HG03175 (cell line): ENCODE measurements around the gene KCNJ8.
"Not testable (repeated sequence)": the region's sequence is repeated elsewhere in the genome, so short reads cannot be mapped to it uniquely, and the experiment has no call there.

Experiments
- ATAC-seq: cut with Tn5 transposase; IDR thresholded peaks from one replicate; pipeline ENCODE4 v1.9.1; 2021; ENCODE audit warnings: mild to moderate bottlenecking, moderate library complexity; ENCODE audit not compliant: unreplicated experiment

Gene KCNJ8

DNA sequence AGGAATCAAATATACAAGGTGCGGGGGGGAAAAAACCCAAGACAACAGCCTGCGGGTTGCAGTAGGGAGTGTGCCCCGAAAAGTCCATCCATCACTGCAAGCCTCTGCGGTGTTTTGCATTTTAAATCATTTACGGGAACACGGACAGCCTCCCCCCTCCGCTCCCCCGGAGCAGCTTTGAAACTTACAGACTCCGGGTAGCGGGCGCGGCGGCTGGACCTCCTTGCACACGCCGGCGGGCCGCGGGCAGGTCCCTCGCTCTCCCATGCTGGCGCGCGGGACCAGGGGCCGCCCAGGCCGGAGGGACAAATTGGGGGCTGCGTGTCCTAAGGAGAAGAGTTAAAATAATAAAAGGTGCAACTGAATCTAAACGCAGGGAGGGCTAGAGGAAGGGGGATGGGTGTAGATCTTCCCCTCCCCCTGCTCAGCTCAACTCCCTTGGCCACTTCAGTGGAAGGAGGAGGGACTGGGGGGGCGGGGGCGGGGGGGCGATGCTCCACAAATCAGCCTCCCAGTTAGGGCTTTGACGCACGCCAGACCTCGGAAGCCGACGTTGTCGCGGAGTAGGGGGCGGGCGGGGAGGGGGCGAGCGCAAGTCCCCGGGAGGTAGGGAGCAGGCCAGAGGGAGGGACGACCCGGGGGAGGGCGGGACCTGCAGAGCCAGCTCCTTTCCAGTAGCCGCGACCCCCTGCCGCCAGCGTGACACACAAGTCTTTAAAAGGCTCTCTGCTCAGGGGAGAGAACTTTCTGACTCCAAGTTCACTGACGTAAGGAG lies at the start of gene KCNJ8:
Gene KCNJ8 (minus strand): TSS at position 349 of the 775 bp plus-strand sequence. CDS start 1,090 bp downstream, outside the sequence.
- no peak for ATAC-seq

DNA sequence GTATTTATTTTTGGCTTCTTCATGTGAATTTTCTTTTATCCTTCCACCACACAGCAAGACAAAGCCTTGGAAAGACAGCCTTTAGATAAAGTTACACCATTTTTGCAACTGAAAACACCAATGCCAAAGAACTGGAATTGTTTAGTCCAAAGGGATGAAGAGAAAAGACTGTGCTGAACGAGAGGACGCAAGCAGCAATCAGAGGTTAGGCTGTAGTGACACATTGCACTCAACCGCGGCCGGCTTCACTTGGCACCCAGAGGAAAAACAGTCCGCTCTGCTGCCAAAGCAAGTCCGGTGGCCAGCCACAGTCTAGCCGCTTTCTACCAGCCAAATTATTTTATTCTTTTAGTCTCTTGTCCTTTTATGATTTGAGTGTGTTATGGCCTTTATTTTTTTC lies 49.1 kb upstream of the KCNJ8 start:
- ATAC-seq: no peak

DNA sequence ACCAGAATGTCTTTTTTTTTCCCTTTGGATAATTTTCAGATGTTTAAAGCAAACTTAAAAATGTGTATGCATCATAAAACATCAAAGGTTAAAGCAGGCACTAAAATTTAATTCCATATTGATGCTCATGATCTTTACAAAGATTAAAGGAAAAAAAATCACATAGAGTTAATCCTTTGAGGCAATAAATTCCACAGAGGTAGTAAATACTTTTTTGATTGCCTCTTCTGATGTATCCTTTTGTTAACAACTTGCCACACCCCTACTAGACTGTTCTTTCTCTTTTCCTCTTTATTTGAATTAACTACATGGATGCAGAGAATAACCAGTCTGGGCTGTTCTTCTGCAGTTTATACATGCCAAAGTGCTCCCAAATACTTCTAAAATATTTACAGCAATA lies 45.2 kb upstream of the KCNJ8 start:
- no peak for ATAC-seq

DNA sequence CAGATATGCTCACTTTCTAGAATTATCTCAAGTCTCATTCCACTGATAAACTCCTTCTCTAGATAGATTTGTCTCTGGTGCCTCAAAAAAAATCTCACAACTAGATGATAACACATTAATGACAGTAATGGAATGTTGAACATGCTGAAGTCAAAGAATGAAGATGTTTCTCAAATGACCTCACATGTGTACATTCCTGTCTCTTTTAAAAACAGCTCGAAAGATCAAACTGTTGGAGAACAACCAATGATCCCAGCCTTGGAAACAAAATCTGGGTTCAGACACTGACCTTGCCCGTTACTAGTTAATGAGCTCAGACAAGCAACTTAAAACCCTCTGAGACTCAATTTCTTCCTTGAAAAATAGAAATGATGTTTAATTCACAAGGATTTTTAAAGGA lies 44.7 kb upstream of the KCNJ8 start:
- ATAC-seq: no peak

DNA sequence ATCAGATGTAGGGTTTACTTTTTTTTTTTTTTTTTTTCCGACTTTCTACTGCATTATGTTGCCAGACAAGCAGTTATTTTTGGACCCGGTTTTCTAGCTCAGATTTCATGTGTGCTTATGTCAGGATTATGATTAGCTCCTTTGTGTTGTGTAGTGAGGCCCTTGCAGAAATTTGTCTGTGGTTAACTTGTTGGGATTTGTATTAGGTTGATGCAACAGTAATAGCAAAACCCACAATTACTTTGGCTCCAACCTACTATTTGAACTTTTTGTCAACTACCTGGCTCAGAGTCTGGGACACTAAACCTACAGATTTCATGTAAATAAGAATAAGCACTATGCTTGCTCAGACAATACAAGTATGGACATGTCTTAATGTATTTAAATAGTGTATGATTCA lies 44.1 kb upstream of the KCNJ8 start:
- ATAC-seq: no peak

DNA sequence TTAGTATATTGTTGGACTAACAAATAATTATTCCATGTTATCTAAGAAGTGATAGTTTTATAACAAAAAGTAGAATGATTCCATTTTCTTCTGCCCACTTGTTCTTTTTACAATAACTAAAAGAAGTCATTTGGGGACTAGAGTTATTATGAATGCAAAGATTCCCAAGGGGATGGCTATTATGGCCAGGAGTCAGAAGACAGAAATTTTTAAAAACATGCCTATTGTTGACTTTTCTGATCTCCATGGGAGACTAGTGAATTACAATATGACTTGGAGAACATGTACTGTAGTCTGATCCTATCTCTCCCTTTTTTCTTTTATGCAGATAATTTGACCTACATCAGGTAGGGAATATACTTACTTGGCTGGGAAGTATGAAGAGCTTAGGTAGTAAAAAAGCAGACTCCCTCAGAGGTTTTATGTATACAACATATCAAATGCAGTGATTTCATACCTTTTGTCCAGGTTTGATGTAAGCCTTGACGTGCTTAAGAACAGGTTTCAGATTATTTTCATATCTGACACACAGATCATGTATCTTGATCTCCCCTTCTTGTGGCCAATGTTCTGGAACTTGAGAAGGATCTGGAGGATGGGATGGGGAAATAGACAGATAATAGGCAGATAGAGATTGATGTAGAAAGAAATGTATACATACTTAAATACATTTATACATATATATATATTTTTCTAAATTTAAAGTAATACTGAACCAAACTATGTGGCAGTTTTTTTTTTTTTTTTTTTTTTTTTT lies 41.0 kb upstream of the KCNJ8 start:
- no peak for ATAC-seq

DNA sequence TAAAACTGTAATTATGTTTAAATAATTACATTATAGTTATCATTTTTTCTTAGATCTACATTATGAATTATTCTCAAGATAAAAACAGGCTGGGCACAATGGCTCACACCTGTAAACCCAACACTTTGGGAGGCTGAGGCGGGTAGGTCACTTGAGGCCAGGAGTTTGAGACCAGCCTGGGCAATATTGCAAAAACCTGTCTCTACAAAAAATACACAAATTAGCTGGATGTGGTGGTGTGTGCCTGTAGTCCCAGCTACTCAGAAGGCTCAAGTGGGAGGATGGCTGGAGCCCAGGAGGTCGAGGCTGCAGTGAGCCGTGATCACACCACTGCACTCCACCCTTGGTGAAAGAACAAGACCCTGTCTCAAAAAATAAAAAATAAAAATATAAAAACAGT lies 40.3 kb upstream of the KCNJ8 start:
- no peak for ATAC-seq

DNA sequence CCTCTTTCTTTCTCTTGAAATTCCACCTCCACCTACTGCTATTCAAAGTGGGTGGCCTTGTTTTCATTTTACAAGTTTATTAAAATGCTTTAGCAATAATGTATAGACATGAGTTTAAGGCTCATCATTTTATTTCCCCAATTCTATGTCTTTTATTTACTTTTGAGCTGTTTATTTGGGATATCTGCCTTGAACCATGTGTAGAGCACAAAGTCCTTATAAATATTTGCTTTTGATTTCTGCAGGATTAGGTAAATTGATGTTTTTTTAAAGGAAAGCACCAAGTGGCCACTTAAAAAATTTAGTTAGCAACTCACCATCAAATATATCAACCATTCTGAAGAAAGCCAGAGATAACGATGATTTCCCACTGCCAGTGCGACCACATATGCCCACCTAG lies 39.8 kb upstream of the KCNJ8 start:
- ATAC-seq: no peak

DNA sequence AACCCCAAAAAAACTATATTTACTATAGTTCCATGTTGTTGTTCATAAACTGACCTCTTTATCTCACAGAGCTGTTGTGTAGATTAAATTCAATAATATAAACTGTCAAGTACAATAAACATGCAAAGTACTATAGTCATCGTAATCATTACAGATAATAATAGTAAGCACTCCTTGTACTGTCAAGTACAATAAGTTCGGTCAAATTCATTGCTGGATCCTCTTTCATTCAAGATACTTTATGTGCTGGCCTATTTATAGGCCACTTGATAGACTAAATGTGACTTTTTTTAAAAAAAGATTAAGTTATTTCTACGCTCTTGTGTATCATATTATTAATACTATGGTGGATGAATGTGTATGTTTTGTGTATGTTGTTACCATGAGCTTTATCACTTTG lies 39.2 kb upstream of the KCNJ8 start:
- no peak for ATAC-seq

DNA sequence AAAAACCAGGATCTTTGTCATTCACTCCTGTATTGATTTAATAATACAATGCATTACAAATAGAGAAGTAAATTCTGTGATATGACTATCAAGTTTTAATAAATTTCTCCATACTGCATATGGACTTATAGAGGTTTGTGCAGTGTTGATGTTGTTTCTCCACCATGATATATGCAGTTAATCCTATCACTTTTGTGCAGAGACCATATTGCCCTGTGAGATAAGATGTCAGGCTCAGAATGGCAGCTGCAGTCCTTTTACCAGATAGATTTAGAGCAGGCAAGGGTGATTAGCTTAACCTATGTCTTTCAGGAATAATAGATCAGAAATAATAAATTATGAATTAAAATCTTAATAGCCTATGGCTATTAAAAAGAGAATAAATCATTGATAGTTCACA lies 38.6 kb upstream of the KCNJ8 start:
- no peak for ATAC-seq

DNA sequence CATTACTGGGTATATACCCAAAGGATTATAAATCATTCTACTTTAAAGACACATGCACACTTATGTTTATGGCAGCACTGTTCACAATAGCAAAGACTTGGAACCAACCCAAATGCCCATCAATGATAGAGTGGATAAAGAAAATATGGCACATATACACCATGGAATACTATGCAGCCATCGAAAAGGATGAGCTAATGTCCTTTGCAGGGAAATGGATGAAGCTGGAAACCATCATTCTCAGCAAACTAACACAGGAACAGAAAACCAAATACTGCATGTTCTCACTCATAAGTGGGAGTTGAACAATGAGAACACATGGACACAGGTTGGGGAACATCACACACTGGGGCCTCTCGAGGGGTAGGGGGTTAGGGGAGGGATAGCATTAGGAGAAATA lies 37.8 kb upstream of the KCNJ8 start:
- not testable (repeated sequence) for ATAC-seq

DNA sequence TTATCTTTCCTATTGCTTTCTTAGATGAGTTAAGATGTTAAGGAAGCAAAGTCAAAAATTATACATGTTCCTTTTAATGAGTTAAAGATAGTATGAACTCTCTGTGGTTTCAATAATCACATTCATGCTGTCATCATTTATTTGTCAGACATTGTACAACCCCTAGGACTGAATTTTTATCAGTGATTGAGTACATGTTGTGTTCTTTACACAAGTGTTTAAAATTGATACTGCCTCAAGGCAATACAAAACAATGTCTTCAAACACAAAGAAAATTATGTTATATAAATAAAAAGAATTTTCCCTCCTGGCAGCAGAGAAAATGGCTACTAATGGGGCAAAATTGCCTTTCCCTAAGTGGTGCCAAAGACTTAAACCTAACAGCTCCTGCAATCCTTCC lies 34.6 kb upstream of the KCNJ8 start:
- no peak for ATAC-seq

DNA sequence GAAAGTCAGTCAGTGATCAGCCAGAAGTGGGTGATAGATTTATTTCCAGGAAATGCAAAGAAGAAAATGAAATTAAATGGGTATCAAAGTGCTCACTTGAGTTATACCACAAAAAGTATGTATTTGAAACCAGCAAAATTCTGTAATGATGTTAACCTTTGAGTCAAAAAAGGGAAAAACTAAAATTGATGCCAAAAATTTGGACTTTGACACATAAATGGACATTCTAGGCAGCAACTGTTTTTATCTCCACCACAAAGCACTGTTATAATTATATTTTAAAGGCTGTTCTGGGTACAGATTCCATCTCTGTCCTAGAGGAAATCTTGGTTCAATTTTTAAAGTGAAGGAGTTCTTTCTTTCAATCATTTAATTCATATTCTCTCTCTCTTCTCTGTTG lies 31.7 kb upstream of the KCNJ8 start:
- no peak for ATAC-seq

DNA sequence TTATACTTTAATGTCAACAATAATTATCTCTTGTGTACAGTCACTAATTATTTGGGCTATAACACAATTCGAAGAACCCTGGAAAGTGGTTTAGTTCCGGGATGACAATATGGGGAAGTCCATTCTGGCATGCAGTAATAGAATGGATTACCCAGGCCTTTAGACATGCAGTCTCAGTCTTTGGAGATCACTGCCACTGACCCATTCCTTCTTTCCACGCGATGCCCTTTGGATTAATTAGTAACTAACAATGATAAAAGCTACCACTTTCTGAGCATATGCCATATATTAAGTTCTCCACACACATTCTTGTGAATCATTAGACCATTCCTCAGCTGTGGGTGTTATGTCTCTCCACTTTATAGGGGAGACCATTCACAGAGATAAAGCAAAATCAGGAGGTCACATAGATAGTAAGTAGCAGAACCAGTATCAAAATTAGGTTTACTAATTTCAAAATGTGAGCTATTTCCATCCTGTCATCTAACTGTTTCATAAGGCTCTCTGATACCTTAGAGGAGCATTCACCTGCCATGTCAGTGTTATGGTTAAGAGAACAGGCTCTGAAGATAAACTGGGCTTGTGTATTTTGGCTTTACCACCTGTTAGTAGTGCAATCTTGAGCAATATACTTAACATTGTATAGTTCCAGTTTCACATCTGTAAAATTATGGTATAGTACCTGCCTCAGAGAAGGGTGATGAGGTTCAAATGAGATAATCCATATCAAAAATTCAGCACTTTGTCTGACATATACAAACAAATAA lies 27.2 kb upstream of the KCNJ8 start:
- no peak for ATAC-seq

DNA sequence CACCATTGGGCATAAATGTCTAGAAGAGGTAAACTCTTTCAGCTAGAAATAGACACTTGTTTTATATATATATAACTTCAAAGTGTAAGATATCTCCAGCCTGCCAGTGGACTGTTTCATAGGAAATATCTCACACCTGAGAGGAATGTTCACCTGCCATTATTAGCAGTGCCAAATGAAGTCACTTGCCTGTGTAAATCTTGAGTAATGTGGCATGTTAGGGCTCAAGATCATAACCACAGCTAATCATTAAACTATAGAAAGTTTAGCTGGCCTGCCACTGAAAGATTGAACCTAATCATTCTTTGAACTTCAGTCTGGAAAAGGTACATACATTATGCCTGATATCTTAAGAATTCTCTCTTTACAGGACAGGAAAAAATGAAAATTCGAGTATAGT lies 25.5 kb upstream of the KCNJ8 start:
- no peak for ATAC-seq

DNA sequence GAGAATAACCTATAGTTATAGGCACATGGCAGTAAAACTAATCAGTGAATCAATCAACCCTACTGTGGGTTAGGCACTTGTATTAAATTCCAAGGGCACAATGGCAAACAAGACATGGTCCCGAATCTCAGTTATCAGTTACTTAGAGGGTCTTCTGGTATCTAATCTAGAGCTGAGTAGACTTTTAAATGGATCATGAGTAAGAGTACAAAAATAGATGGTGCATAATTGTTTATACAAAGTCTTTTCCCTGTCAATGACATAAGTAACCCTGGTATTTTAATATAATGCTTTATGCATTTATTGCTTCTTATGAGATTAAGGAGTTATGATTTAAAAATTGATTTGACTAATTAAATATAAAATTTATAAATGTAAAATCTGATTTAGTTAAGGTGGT lies 23.0 kb upstream of the KCNJ8 start:
- no peak for ATAC-seq

DNA sequence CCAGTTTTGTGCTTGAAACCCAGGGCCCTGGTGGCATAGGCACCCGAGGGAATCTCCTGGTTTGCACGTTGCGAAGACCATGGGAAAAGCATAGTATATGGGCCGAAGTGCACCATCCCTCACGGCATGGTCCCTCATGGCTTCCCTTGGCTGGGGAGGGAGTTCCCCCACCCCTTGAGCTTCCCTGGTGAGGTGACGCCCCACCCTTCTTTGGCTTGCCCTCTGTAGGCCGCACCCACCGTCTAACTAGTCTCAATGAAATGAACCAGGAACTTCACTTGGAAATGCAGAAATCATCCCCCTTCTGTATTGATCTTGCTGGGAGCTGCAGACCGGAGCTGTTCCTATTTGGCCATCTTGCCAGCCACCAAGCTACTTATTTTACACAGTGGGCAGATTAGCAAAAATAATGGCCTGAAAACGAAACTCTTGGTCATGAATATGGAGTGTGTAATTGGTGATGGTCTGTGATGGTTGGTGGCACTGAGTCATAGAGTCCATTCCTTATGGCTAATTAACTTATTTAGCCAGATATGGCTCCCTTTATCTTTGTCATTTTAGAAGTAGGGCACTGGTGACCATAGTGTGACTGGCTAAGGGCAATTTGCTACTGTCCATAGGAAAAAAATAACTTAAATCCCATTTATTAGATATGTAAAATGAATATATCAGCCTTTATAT lies 21.3 kb upstream of the KCNJ8 start:
- no peak for ATAC-seq

DNA sequence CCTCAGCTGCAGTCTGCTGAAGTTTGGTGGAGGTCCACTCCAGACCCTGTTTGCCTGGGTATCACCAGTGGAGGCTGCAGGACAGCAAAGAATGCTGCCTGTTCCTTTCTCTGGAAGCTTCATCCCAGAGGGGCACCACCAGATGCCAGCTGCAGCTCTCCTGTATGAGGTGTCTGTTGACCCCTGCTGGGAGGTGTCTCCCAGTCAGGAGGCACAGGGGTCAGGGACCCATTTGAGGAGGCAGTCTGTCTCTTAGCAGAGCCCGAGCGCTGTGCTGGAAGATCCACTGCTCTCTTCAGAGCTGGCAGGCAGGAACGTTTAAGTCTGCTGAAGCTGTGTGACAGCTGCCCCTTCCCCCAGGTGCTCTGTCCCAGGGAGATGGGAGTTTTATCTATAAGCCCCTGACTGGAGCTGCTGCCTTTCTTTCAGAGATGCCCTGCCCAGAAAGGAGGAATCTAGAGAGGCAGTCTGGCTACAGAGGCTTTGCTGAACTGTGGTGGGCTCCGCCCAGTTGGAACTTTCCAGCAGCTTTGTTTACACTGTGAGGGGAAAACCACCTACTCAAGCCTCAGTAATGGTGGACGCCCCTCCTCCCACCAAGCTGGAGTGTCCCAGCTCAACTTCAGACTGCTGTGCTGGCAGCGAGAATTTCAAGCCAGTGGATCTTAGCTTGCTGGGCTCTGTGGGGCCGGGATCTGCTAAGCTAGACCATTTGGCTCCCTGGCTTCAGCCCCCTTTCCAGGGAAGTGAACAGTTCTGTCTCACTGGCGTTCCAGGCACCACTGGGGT lies 20.5 kb upstream of the KCNJ8 start:
- not testable (repeated sequence) for ATAC-seq

DNA sequence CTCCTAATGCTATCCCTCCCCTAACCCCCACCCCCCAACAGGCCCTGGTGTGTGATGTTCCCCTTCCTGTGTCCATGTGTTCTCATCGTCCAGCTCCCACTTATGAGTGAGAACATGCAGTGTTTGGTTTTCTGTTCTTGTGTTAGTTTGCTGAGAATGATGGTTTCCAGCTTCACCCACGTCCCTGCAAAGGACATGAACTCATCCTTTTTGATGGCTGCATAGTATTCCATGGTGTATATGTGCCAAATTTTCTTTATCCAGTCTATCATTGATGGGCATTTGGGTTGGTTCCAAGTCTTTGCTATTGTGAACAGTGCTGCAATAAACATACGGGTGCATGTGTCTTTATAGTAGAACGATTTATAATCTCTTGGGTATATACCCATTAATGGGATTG lies 15.2 kb upstream of the KCNJ8 start:
- not testable (repeated sequence) for ATAC-seq
